GM12878 (cell line): Measurements from ENCODE around the gene LTB4R. TPM values are rescaled to one million over a fixed set of nuclear protein-coding genes. Genes with fewer than 3 reads are reported as not detected.

Source experiments
- ATAC-seq: fragments of 200-7000 bp; cut with Tn5 transposase; 3 replicates; pipeline ENCODE4 v1.9.1; 2020; ENCODE audit warnings: mild to moderate bottlenecking, moderate library complexity
- BruUV-seq: library from RNA; stranded (reverse); fragments of 400-500 nt; replicated peaks from 2 replicates; lab custom pipeline; 2021; lab: Mats Ljungman, UMichigan
- CTCF ChIA-PET: fragments of 300-600 bp; sonication (Branson Sonifier 250); formaldehyde crosslinking; extraction: SDS; loops from one replicate; lab custom pipeline; 2021; ENCODE audit warnings: inconsistent platforms; lab: Yijun Ruan, JAX
- POLR2A ChIA-PET: fragments of 350-600 bp; formaldehyde crosslinking; extraction: SDS; loops from one replicate; lab custom pipeline; 2021; ENCODE audit warnings: inconsistent platforms; lab: Charles Lee
- RAD21 ChIA-PET: fragments of 300-600 bp; sonication (Branson Sonifier 250); formaldehyde crosslinking; loops from one replicate; lab custom pipeline; 2023; ENCODE audit warnings: antibody characterized with exemption; ENCODE audit not compliant: unreplicated experiment; lab: Charles Lee
- SMC1A ChIA-PET: fragments of 300-600 bp; sonication (Branson Sonifier 250); formaldehyde crosslinking; loops from one replicate; lab custom pipeline; 2023; ENCODE audit not compliant: unreplicated experiment, uncharacterized antibody; lab: Charles Lee
- DNase-seq: peaks from one replicate; pipeline ENCODE4 v3.0.0-alpha.2; 2011; ENCODE audit warnings: low read depth, low spot score
- FAIRE-seq: peaks from 3 replicates; lab custom pipeline; 2011; peaks lifted over from hg19 to GRCh38; lab: Jason Lieb, UNC
- H2AFZ ChIP-seq: 2 replicates; pipeline ENCODE4 v1.6.0; 2011; ENCODE audit warnings: low read depth, low read length, control low read depth; ENCODE audit not compliant: control insufficient read depth
- H3K27ac ChIP-seq: 2 replicates; pipeline ENCODE4 v1.5.1; 2011; ENCODE audit warnings: control low read depth; ENCODE audit not compliant: control insufficient read depth, insufficient read depth
- H3K27me3 ChIP-seq, 2 experiments: replicated peaks in 1 of 2; 2 replicates each; pipeline versions ENCODE4 v1.6.0 to v1.6.1; 2011; ENCODE audit warnings: low read length in 1 of 2; ENCODE audit not compliant: control insufficient read depth in 2 of 2, insufficient read depth in 2 of 2
- H3K36me3 ChIP-seq, 2 experiments: 2 replicates each; pipeline ENCODE4 v1.5.1; 2011; ENCODE audit warnings: low read length in 1 of 2; ENCODE audit not compliant: control insufficient read depth in 2 of 2, insufficient read depth in 2 of 2
- H3K4me1 ChIP-seq: 2 replicates; pipeline ENCODE4 v1.6.1; 2011; ENCODE audit warnings: mild to moderate bottlenecking, low read length, moderate library complexity, mixed read lengths; ENCODE audit not compliant: control insufficient read depth, insufficient read depth
- H3K4me2 ChIP-seq: 2 replicates; pipeline ENCODE4 v1.6.0; 2011; ENCODE audit warnings: control low read depth; ENCODE audit not compliant: control insufficient read depth, insufficient read depth
- H3K4me3 ChIP-seq: fragments of 200-600 bp; sonication (generic); 2 replicates; pipeline ENCODE4 v1.5.1; 2016
- H3K79me2 ChIP-seq: 2 replicates; pipeline ENCODE4 v1.6.0; 2011; ENCODE audit warnings: low read length; ENCODE audit not compliant: control insufficient read depth, insufficient read depth
- H3K9ac ChIP-seq: 2 replicates; pipeline ENCODE4 v1.8.0; 2011; ENCODE audit warnings: low read length, control low read depth, mixed read lengths; ENCODE audit not compliant: control insufficient read depth, insufficient read depth
- H3K9me3 ChIP-seq: replicated peaks from 3 replicates; pipeline ENCODE4 v1.5.1; 2011; ENCODE audit warnings: mild to moderate bottlenecking, low read length; ENCODE audit not compliant: control insufficient read depth, insufficient read depth
- H4K20me1 ChIP-seq: 2 replicates; pipeline ENCODE4 v1.6.0; 2011; ENCODE audit not compliant: control insufficient read depth, insufficient read depth
- GATAD2B ChIP-seq: fragments of 450-650 bp; conservative IDR thresholded peaks from 2 replicates; pipeline ENCODE4 v1.6.1; 2017; ENCODE audit warnings: low read depth, mild to moderate bottlenecking, moderate library complexity
- ZNF622 ChIP-seq: fragments of 450-650 bp; IDR thresholded peaks from 2 replicates; pipeline ENCODE4 v1.6.1; 2017; ENCODE audit warnings: mild to moderate bottlenecking, inconsistent platforms
- WGBS: methylation state at CpG from one replicate; pipeline ENCODE4 v1.1.6; 2016; ENCODE audit warnings: low lambda C conversion rate; ENCODE audit not compliant: insufficient replicate concordance, insufficient coverage; ENCODE audit errors: missing lambda C conversion rate; 5-methylcytosine and 5-hydroxymethylcytosine counted together
- in situ Hi-C: fragments of 300-500 bp; cut with MboI; formaldehyde crosslinking; loops from 9 replicates; pipeline ENCODE4 v1.14.3; 2018; ENCODE audit warnings: mixed read lengths
- intact Hi-C: fragments of 100-400 bp; cut with micrococcal nuclease; formaldehyde crosslinking; loops from one replicate; pipeline ENCODE4 v1.14.2; 2022; ENCODE audit not compliant: unreplicated experiment
- polyA plus RNA-seq, 11 experiments: library from polyadenylated mRNA; depleted of rRNA in 4 of 11; unstranded in 6 of 11; stranded (reverse) in 5 of 11; fragments of >200 nt; fragmentation: Nextera tagmentation in 4 of 11; fragmentation: Illumina TruSeq in 1 of 11; extraction: Ambion mirVana in 4 of 11; extraction: Trizol in 1 of 11; gene quantifications; 1 replicate in 1 of 11; 2 replicates in 10 of 11; pipeline versions ENCODE4 v1.2.1 to v1.2.3, GENCODE V29; 2011 to 2016; ENCODE audit warnings: inconsistent platforms in 2 of 11, missing spikeins in 2 of 11, low read depth in 1 of 11
- total RNA-seq, 4 experiments: library from RNA; depleted of rRNA in 3 of 4; stranded (reverse); fragments of >200 nt in 3 of 4; fragmentation: Illumina TruSeq in 1 of 4; extraction: Trizol in 1 of 4; gene quantifications; 2 replicates each; pipeline versions ENCODE4 v1.2.1 to v1.2.3, GENCODE V29; 2013 to 2021
- TF ChIP-seq, protein P1 (sequence below): IDR thresholded peaks from 2 replicates; pipeline ENCODE4 v1.6.1; 2012; ENCODE audit warnings: improper control_type of control experiment, low read depth, low read length; ENCODE audit not compliant: insufficient replicate concordance
- TF ChIP-seq, protein P2 (sequence below): IDR thresholded peaks from 2 replicates; pipeline ENCODE4 v1.6.1; 2012; ENCODE audit warnings: low read length, inconsistent platforms
- TF ChIP-seq, protein P3 (sequence below): IDR thresholded peaks from 2 replicates; pipeline ENCODE4 v1.6.1; 2011; ENCODE audit warnings: mild to moderate bottlenecking, low read depth, low read length, moderate library complexity; ENCODE audit not compliant: insufficient replicate concordance

The LTB4R gene
- total and polyA plus RNA-seq, 10 of the 15 experiments (the other 5 are each of a cell fraction or from before 2014, with no cell fraction given), result 1.2 to 14.0 (median 4.0) TPM

DNA sequence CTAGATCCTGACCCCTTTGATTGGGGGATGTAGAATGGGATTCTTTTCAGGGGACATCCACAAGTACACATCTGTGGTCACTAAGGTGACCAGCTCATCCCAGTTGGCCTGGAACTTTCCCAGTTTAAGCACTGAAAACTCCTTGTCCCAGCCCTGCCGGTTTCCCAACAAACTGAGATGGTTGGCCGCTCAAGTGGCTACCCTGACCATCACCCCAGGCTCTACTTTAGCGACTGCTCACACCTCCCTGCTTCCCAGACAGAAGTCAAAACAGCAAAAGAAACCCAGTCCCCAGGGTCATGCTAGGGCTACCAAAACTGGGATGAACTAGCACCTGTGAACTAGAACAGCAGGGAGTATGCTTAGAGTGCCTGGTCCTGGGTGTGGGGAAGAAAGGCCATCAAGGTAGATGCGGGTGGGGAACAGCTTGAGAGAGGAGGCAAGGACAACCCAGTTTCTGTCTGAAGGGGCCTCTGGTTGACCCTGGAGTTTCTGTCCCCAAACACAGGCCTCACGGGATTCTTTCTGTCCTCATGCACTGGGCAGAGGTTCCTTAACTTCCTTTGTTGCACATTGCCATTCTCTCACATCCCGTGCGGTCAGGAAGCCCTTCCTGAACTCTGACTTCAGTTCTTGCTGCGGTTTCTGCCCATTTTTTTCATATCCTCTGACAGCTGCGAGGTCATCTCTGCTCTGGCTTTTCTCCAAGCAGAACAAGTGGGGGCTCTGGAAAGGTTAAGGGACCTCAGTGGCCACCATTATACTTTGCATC lies 1.6 kb downstream of the LTB4R start (continued):
- TF ChIP-seq, protein P1, sequence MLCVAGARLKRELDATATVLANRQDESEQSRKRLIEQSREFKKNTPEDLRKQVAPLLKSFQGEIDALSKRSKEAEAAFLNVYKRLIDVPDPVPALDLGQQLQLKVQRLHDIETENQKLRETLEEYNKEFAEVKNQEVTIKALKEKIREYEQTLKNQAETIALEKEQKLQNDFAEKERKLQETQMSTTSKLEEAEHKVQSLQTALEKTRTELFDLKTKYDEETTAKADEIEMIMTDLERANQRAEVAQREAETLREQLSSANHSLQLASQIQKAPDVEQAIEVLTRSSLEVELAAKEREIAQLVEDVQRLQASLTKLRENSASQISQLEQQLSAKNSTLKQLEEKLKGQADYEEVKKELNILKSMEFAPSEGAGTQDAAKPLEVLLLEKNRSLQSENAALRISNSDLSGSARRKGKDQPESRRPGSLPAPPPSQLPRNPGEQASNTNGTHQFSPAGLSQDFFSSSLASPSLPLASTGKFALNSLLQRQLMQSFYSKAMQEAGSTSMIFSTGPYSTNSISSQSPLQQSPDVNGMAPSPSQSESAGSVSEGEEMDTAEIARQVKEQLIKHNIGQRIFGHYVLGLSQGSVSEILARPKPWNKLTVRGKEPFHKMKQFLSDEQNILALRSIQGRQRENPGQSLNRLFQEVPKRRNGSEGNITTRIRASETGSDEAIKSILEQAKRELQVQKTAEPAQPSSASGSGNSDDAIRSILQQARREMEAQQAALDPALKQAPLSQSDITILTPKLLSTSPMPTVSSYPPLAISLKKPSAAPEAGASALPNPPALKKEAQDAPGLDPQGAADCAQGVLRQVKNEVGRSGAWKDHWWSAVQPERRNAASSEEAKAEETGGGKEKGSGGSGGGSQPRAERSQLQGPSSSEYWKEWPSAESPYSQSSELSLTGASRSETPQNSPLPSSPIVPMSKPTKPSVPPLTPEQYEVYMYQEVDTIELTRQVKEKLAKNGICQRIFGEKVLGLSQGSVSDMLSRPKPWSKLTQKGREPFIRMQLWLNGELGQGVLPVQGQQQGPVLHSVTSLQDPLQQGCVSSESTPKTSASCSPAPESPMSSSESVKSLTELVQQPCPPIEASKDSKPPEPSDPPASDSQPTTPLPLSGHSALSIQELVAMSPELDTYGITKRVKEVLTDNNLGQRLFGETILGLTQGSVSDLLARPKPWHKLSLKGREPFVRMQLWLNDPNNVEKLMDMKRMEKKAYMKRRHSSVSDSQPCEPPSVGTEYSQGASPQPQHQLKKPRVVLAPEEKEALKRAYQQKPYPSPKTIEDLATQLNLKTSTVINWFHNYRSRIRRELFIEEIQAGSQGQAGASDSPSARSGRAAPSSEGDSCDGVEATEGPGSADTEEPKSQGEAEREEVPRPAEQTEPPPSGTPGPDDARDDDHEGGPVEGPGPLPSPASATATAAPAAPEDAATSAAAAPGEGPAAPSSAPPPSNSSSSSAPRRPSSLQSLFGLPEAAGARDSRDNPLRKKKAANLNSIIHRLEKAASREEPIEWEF, result no peak
- TF ChIP-seq, protein P2, sequence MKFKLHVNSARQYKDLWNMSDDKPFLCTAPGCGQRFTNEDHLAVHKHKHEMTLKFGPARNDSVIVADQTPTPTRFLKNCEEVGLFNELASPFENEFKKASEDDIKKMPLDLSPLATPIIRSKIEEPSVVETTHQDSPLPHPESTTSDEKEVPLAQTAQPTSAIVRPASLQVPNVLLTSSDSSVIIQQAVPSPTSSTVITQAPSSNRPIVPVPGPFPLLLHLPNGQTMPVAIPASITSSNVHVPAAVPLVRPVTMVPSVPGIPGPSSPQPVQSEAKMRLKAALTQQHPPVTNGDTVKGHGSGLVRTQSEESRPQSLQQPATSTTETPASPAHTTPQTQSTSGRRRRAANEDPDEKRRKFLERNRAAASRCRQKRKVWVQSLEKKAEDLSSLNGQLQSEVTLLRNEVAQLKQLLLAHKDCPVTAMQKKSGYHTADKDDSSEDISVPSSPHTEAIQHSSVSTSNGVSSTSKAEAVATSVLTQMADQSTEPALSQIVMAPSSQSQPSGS, result no peak

DNA sequence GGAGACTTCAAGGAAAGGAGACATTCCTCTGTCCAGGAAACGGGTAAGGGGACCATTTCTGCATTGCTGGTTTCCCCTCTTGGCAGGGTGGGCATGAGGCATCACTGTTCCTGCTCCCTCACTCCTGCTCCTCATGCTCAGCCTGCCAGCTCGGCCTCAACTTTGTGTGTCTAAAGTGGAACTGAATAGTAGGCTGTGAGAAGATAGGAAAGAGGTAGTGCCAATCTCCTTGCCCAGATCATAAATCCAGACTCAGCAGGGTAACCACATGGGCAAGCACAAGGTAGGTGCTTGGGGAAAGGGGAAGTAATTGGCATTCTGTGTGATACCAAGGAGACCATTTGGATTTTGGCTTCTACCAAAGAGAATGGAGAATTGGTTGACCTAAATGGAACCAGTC lies 2.6 kb downstream of the LTB4R start:
- Histone ChIP-seq H3K79me2 (no peaks in the 10 kb centered on the region), H3K4me1 (peaks cover 29% of the 10 kb centered on the region), H3K27me3 (no peaks in the 10 kb centered on the region), H3K9ac (no peak overlapping the region), H3K27ac (no peak overlapping the region), H2AFZ (no peak overlapping the region), H3K4me2 (0 out of 2 replicates have a peak overlapping the region, but pooled peaks have one; percentile 8), H3K9me3 (no peaks in the 10 kb centered on the region), H3K4me3 (no peak overlapping the region), H4K20me1 (no peaks in the 10 kb centered on the region; the same call in 1 of the 2 replicates), H3K36me3 (no peaks in the 10 kb centered on the region; a peak in 1 of 4 replicates)
- CTCF ChIA-PET, result interaction anchor here (1.3 to 7.9 kb wide), 3 partner anchors 17 to 117 kb away, joined by 3 to 58 read pairs (median 6); partner anchors contain the start of gene KHNYN
- POLR2A ChIA-PET, result interaction anchor here (0.7 to 1.3 kb wide), 3 partner anchors 9 to 18 kb away, joined by 3 to 4 read pairs (median 4); partner anchors contain the start of genes DHRS1 and NOP9
- intact Hi-C loops (no loop called here), in situ Hi-C loops (no loop called here)
- DNase-seq, result no peak
- FAIRE-seq, result no peak
- 89% methylated on average over 2 of the region's 2 CpGs for WGBS
- no TSS peak for BruUV-seq
- RAD21 ChIA-PET, result no interaction called here
- SMC1A ChIA-PET, result interaction anchor here (0.7 to 2.4 kb wide), 2 partner anchors 53 to 117 kb away, joined by 3 to 5 read pairs; no protein-coding TSS in a partner anchor
- TF ChIP-seq ZNF622, result no peak
- TF ChIP-seq, protein P3, sequence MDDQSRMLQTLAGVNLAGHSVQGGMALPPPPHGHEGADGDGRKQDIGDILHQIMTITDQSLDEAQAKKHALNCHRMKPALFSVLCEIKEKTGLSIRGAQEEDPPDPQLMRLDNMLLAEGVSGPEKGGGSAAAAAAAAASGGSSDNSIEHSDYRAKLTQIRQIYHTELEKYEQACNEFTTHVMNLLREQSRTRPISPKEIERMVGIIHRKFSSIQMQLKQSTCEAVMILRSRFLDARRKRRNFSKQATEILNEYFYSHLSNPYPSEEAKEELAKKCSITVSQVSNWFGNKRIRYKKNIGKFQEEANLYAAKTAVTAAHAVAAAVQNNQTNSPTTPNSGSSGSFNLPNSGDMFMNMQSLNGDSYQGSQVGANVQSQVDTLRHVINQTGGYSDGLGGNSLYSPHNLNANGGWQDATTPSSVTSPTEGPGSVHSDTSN, result no peak
- TF ChIP-seq GATAD2B, result no peak
- no peak for ATAC-seq
